ENCODE data around the gene NCAPD3. TPM values are rescaled to one million over a fixed set of nuclear protein-coding genes. Genes with fewer than 3 reads are reported as not detected.

Gene NCAPD3
- total and polyA plus RNA-seq, 4 donors: 3.9 to 14.0 (median 10.0) TPM

- no peaks in the 10 kb centered on the region for H3K27me3 ChIP-seq (ENCODE audit: control insufficient read depth in 1 of 2, insufficient read depth in 2 of 2, low read length in 1 of 2)
- H3K9me3 ChIP-seq (ENCODE audit: control insufficient read depth, low read length): no peaks in the 10 kb centered on the region
- no peak for ATAC-seq (ENCODE audit: low FRiP score)
- peaks cover 0 to 3% of the 10 kb centered on the region in 2 donors for H3K4me1 ChIP-seq (ENCODE audit: control insufficient read depth in 1 of 2, insufficient read depth in 2 of 2, low read length in 2 of 2)
- intact Hi-C loops (cut with DNase I): loop anchor here in 1 of 2 donors (5.0 kb wide), 1 partner anchor 181 kb away; no protein-coding TSS in a partner anchor
- DNase-seq: no peak
- no peak overlapping the region for H3K4me3 ChIP-seq (ENCODE audit: low read length in 2 of 2)
- peak overlapping the region; percentile 14 to 51 for H3K27ac ChIP-seq (ENCODE audit: low read depth in 1 of 2, low read length in 2 of 2)
- H3K36me3 ChIP-seq (ENCODE audit: control insufficient read depth in 1 of 2, insufficient read depth in 2 of 2, low read length in 1 of 2): no peaks in the 10 kb centered on the region
Measured at GRCh38 chr11:134132808-134133207, 91.0 kb downstream of the NCAPD3 start.

DNA sequence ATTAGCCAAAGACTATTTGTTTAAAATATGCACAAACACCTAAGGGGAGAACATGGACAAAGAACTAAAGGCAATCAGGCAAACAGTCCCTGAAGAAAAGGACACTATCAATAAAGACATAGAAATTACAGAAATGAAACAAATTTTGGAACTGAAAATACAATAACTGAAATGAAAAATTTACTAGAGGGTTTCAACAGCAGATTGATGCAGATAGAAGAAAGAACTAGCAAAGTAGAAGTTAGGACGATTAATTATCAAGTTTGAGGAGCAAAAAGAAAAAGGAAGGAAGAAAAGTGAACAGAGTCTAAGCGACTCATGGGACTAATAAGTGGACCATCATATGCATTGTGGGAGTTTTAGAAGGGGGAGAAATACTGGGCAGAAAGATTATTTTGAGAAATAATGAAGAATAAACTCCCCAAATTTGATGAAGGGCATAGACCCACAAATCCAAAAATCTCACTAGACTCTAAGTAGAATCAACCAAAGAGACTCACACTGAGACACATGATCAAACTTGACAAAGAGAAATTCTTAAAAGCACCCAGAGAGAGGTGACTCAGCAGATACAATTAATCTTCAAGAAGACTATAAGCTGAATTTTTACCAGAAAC, 92.0 kb downstream of the NCAPD3 start:
- WGBS, 2 donors: 96 to 97% methylated on average over 2 of the region's 2 CpGs
- DNase-seq: no peak
- Histone ChIP-seq H3K27ac (ENCODE audit: low read depth in 1 of 2, low read length in 2 of 2) (no peak overlapping the region), H3K4me1 (ENCODE audit: control insufficient read depth in 1 of 2, insufficient read depth in 2 of 2, low read length in 2 of 2) (peaks cover 0 to 7% of the 10 kb centered on the region in 2 donors), H3K36me3 (ENCODE audit: control insufficient read depth in 1 of 2, insufficient read depth in 2 of 2, low read length in 1 of 2) (no peaks in the 10 kb centered on the region), H3K9me3 (ENCODE audit: control insufficient read depth, low read length) (no peaks in the 10 kb centered on the region), H3K27me3 (ENCODE audit: control insufficient read depth in 1 of 2, insufficient read depth in 2 of 2, low read length in 1 of 2) (no peaks in the 10 kb centered on the region), H3K4me3 (ENCODE audit: low read length in 2 of 2) (no peak overlapping the region)
- no peak for ATAC-seq (ENCODE audit: low FRiP score)
- intact Hi-C loops (cut with DNase I): loop anchor here in 1 of 2 donors (5.0 kb wide), 1 partner anchor 179 kb away; no protein-coding TSS in a partner anchor

DNA sequence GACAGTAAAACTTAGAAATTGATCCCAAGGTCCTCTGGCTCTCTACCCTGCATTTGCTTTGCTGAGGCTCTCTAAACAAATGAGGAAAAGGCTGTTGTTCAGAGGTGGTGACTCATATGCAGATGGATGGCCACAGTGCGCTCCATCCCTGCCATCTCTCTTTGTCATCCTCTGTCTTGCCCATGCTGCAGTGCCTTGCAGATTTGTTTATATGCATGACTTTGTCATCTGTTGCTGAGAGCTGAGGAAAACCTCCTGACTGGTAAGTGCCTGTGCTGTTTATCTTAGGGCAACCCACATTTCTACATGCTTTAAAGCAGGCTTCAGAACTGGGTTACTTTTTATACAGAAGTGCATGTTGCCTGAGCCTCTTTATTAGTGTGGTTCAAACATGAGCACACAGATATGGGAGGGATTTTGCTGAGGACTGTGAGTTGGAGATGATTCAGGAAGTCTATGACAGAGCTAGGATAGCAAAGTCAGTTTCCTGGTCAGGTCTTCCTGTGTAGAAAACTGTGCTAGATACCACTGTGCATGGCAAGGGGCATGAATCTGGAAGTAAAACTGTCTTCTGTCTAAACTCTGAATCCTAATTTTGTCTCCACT, 97.4 kb downstream of the NCAPD3 start:
- H3K4me3 ChIP-seq (ENCODE audit: low read length in 2 of 2): no peak overlapping the region
- no peak for DNase-seq
- intact Hi-C loops (cut with DNase I): no loop called here

DNA sequence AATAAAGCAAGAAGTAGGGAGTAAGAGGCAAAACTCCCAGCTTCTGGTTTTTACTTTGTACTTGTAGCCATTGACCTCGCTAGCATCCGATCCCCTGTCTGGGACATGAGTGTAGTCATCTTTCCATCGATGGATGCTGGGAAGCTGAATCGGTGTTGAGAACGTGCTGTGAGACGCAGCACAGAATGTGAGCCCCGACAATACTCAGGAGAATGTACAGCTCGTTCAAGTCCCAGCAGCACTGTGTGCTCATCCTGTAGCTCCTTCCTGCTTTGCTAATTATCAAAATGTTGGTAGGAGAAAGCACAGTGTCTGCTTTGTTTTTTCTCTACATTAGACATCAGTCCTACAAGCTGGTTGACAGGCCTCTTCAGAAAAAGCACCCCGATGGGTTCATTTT, 98.3 kb downstream of the NCAPD3 start:
- no peak for ATAC-seq (ENCODE audit: low FRiP score)
- Histone ChIP-seq H3K4me1 (ENCODE audit: control insufficient read depth in 1 of 2, insufficient read depth in 2 of 2, low read length in 2 of 2) (peaks cover 3 to 8% of the 10 kb centered on the region in 2 donors), H3K27ac (ENCODE audit: low read depth in 1 of 2, low read length in 2 of 2) (peak overlapping the region; percentile 69 to 79), H3K9me3 (ENCODE audit: control insufficient read depth, low read length) (no peaks in the 10 kb centered on the region), H3K36me3 (ENCODE audit: control insufficient read depth in 1 of 2, insufficient read depth in 2 of 2, low read length in 1 of 2) (no peaks in the 10 kb centered on the region), H3K27me3 (ENCODE audit: control insufficient read depth in 1 of 2, insufficient read depth in 2 of 2, low read length in 1 of 2) (no peaks in the 10 kb centered on the region), H3K4me3 (ENCODE audit: low read length in 2 of 2) (peak overlapping the region; percentile 23 to 31)
- intact Hi-C loops (cut with DNase I): loop anchor here (2.0 kb wide), 1 partner anchor 55 kb away; no protein-coding TSS in a partner anchor
- DNase-seq: no peak
- WGBS, 2 donors: 26 to 32% methylated on average over 9 of the region's 9 CpGs

More for the DNA sequence above, 97.4 kb downstream of the NCAPD3 start:
- Histone ChIP-seq H3K36me3 (ENCODE audit: control insufficient read depth in 1 of 2, insufficient read depth in 2 of 2, low read length in 1 of 2) (no peaks in the 10 kb centered on the region), H3K4me1 (ENCODE audit: control insufficient read depth in 1 of 2, insufficient read depth in 2 of 2, low read length in 2 of 2) (peaks cover 3 to 8% of the 10 kb centered on the region in 2 donors), H3K27me3 (ENCODE audit: control insufficient read depth in 1 of 2, insufficient read depth in 2 of 2, low read length in 1 of 2) (no peaks in the 10 kb centered on the region), H3K9me3 (ENCODE audit: control insufficient read depth, low read length) (no peaks in the 10 kb centered on the region), H3K27ac (ENCODE audit: low read depth in 1 of 2, low read length in 2 of 2) (peak overlapping the region; percentile 54 to 69)
- peak; percentile 47 for ATAC-seq (ENCODE audit: low FRiP score)
- WGBS, 2 donors: 42 to 60% methylated on average over 1 of the region's 1 CpG

- Histone ChIP-seq H3K36me3 (ENCODE audit: control insufficient read depth in 1 of 2, insufficient read depth in 2 of 2, low read length in 1 of 2) (no peaks in the 10 kb centered on the region), H3K27me3 (ENCODE audit: control insufficient read depth in 1 of 2, insufficient read depth in 2 of 2, low read length in 1 of 2) (no peaks in the 10 kb centered on the region), H3K27ac (ENCODE audit: low read depth in 1 of 2, low read length in 2 of 2) (peak overlapping the region; percentile 2 to 85), H3K9me3 (ENCODE audit: control insufficient read depth, low read length) (no peaks in the 10 kb centered on the region), H3K4me1 (ENCODE audit: control insufficient read depth in 1 of 2, insufficient read depth in 2 of 2, low read length in 2 of 2) (peaks cover 3 to 8% of the 10 kb centered on the region in 2 donors), H3K4me3 (ENCODE audit: low read length in 2 of 2) (peak overlapping the region; percentile 23 to 31)
- intact Hi-C loops (cut with DNase I): loop anchor here (2.0 kb wide), 1 partner anchor 54 kb away; no protein-coding TSS in a partner anchor
- ATAC-seq (ENCODE audit: low FRiP score) (peak; percentile 69), DNase-seq (peak; percentile 57 to 85)
- WGBS, 2 donors: 3 to 4% methylated on average over 48 to 54 of the region's 54 CpGs
Measured at GRCh38 chr11:134124660-134125451, 98.9 kb downstream of the NCAPD3 start.

DNA sequence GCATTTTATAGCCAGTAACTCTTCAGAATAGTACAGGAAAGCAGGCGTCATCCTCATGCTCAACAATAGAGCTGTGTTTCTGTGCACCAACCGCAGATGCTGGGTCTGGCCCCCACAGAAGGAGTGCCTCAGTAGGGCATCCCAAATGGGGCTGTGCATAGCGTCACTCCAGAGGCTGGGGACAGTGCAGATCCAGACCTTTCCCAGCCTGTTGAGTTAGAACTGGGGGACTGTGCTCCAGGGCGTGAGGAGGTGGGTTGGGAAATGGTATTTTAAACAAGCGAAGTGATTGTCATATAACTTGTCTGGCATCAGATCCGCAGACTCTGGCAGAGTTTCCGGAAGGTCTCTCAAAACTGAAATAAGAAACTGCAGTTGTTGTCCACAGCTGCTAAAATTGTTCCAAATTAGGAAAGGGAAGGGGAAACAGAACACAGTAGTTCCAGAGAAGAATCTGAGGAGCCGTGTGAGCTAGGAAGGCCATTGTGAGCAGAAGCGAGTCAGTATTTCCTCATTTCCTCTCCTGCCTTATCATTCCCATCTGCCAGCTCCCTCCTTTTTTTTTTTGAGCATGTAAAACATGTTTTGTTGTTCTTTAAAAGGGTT, 102.7 kb downstream of the NCAPD3 start:
- peak overlapping the region; percentile 83 to 91 for H3K27ac ChIP-seq (ENCODE audit: low read depth in 1 of 2, low read length in 2 of 2)
- peak; percentile 68 for ATAC-seq (ENCODE audit: low FRiP score)
- H3K4me1 ChIP-seq (ENCODE audit: control insufficient read depth in 1 of 2, insufficient read depth in 2 of 2, low read length in 2 of 2): peaks cover 3 to 7% of the 10 kb centered on the region in 2 donors
- intact Hi-C loops (cut with DNase I): no loop called here
- whole genome bisulfite sequencing, 2 donors: 1 to 4% methylated on average over 9 of the region's 9 CpGs
- H3K9me3 ChIP-seq (ENCODE audit: control insufficient read depth, low read length): no peaks in the 10 kb centered on the region
- no peaks in the 10 kb centered on the region for H3K27me3 ChIP-seq (ENCODE audit: control insufficient read depth in 1 of 2, insufficient read depth in 2 of 2, low read length in 1 of 2)
- H3K4me3 ChIP-seq (ENCODE audit: low read length in 2 of 2): peak overlapping the region; percentile 13 to 30
- DNase-seq: peak in 1 of 2 donors; percentile 55
- no peaks in the 10 kb centered on the region for H3K36me3 ChIP-seq (ENCODE audit: control insufficient read depth in 1 of 2, insufficient read depth in 2 of 2, low read length in 1 of 2)

GRCh38 chr11:134120143-134120850, 103.5 kb downstream of the NCAPD3 start:
- Histone ChIP-seq H3K27ac (ENCODE audit: low read depth in 1 of 2, low read length in 2 of 2) (peak overlapping the region; percentile 81 to 83), H3K4me1 (ENCODE audit: control insufficient read depth in 1 of 2, insufficient read depth in 2 of 2, low read length in 2 of 2) (peaks cover 0 to 4% of the 10 kb centered on the region in 2 donors), H3K4me3 (ENCODE audit: low read length in 2 of 2) (peak overlapping the region; percentile 9 to 38), H3K36me3 (ENCODE audit: control insufficient read depth in 1 of 2, insufficient read depth in 2 of 2, low read length in 1 of 2) (no peaks in the 10 kb centered on the region), H3K27me3 (ENCODE audit: control insufficient read depth in 1 of 2, insufficient read depth in 2 of 2, low read length in 1 of 2) (no peaks in the 10 kb centered on the region), H3K9me3 (ENCODE audit: control insufficient read depth, low read length) (no peaks in the 10 kb centered on the region)
- intact Hi-C loops (cut with DNase I): no loop called here
- peak; percentile 87 for ATAC-seq (ENCODE audit: low FRiP score)
- peak; percentile 82 to 85 for DNase-seq
- 5 to 6% methylated on average over 13 of the region's 13 CpGs for WGBS, 2 donors

- Histone ChIP-seq H3K9me3 (ENCODE audit: control insufficient read depth, low read length) (no peaks in the 10 kb centered on the region), H3K4me3 (ENCODE audit: low read length in 2 of 2) (no peak overlapping the region), H3K27me3 (ENCODE audit: control insufficient read depth in 1 of 2, insufficient read depth in 2 of 2, low read length in 1 of 2) (no peaks in the 10 kb centered on the region), H3K27ac (ENCODE audit: low read depth in 1 of 2, low read length in 2 of 2) (peak overlapping the region in 1 of 2 donors; percentile 54), H3K4me1 (ENCODE audit: control insufficient read depth in 1 of 2, insufficient read depth in 2 of 2, low read length in 2 of 2) (peaks cover 0 to 4% of the 10 kb centered on the region in 2 donors), H3K36me3 (ENCODE audit: control insufficient read depth in 1 of 2, insufficient read depth in 2 of 2, low read length in 1 of 2) (no peaks in the 10 kb centered on the region)
- no peak for DNase-seq
- no peak for ATAC-seq (ENCODE audit: low FRiP score)
- intact Hi-C loops (cut with DNase I): no loop called here
- 79 to 82% methylated on average over 3 of the region's 3 CpGs for WGBS, 2 donors
Measured at GRCh38 chr11:134119094-134119493, 104.7 kb downstream of the NCAPD3 start.
